Activated T-cell treated with anti-CD3 and anti-CD28 coated beads, Interleukin-2, amount 50 U/mL, for 24 hours (primary cell): ENCODE data around the gene NECTIN1.

Source experiments
- DNase-seq: peaks from one replicate; pipeline ENCODE4 v3.0.0-alpha.2; 2020
- H3K27ac Mint-ChIP-seq: 2 replicates; pipeline ENCODE4 v1.8.0; 2020; ENCODE audit warnings: mild to moderate bottlenecking, mixed read lengths
- H3K27me3 Mint-ChIP-seq: 2 replicates; pipeline ENCODE4 v1.8.0; 2020; ENCODE audit warnings: mixed read lengths
- H3K36me3 Mint-ChIP-seq: 2 replicates; pipeline ENCODE4 v1.8.0; 2020; ENCODE audit warnings: low read depth, mixed read lengths
- H3K4me1 Mint-ChIP-seq: 2 replicates; pipeline ENCODE4 v1.8.0; 2020; ENCODE audit warnings: low read depth, mixed read lengths
- H3K4me3 Mint-ChIP-seq: 2 replicates; pipeline ENCODE4 v1.8.0; 2020; ENCODE audit warnings: mild to moderate bottlenecking, moderate library complexity, mixed read lengths
- H3K9me3 Mint-ChIP-seq: 2 replicates; pipeline ENCODE4 v1.8.0; 2020; ENCODE audit warnings: mixed read lengths

Gene NECTIN1

DNA sequence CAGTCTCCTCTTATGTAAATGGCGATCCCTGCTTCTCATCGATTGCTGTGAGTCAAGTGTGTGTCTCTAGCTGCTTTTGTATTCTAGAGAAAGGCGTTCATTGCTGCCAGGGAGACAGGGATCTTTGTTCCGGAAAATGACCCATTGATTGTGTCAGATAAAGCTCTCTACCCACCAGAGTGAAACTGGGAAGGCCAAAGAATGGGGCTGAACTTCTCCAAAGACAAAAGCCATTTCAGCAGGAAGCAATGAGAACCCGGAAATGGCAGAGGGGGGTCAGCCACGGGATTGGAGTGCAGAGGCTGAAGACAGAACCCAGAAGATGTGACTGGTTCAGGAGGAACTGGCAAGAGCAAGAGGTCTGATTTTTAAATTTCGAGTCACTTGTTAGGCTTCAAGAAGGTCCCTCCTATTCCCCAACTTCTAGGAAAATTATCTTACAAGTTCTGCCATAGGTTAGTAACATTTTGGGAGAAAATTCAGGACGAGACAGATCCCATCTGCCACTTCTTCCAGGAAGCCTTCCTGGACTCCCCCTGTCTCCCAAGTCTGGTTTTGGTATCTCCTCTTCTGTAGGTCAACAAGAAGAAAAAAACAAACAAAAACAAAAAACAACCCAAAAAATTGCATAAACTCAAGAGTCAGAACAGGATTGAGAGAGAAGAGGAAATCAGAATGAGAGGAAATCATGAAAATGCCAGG lies 110.6 kb downstream of the NECTIN1 start:
- Mint-ChIP-seq H3K4me3 (no peak overlapping the region), H3K27me3 (peaks cover 6% of the 10 kb centered on the region), H3K9me3 (no peaks in the 10 kb centered on the region), H3K4me1 (peaks cover 4% of the 10 kb centered on the region), H3K27ac (no peak overlapping the region), H3K36me3 (no peaks in the 10 kb centered on the region)
- DNase-seq: no peak

DNA sequence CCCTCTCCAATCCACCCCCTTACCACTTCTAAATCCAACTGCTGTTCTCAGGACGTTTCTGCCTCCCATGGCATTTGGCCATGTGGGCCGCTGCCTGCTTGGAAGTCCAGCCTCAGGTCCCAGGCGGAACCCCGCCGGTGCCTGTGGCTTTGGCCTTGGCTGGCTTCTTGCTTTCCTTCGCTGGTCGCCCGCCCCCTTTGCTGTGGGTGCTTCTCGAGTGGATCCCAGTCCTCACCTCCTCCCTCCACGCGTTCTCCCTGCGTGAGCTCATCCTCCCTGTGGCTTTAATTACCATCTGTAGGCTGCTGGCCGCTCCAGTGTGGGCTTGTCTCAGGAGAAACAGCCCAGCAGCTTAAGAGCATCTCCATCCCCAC lies 111.7 kb downstream of the NECTIN1 start:
- H3K4me1 Mint-ChIP-seq: peaks cover 4% of the 10 kb centered on the region
- H3K4me3 Mint-ChIP-seq: no peak overlapping the region
- no peaks in the 10 kb centered on the region for H3K36me3 Mint-ChIP-seq
- H3K27ac Mint-ChIP-seq: no peak overlapping the region
- no peaks in the 10 kb centered on the region for H3K9me3 Mint-ChIP-seq
- no peak for DNase-seq
- no peaks in the 10 kb centered on the region for H3K27me3 Mint-ChIP-seq

DNA sequence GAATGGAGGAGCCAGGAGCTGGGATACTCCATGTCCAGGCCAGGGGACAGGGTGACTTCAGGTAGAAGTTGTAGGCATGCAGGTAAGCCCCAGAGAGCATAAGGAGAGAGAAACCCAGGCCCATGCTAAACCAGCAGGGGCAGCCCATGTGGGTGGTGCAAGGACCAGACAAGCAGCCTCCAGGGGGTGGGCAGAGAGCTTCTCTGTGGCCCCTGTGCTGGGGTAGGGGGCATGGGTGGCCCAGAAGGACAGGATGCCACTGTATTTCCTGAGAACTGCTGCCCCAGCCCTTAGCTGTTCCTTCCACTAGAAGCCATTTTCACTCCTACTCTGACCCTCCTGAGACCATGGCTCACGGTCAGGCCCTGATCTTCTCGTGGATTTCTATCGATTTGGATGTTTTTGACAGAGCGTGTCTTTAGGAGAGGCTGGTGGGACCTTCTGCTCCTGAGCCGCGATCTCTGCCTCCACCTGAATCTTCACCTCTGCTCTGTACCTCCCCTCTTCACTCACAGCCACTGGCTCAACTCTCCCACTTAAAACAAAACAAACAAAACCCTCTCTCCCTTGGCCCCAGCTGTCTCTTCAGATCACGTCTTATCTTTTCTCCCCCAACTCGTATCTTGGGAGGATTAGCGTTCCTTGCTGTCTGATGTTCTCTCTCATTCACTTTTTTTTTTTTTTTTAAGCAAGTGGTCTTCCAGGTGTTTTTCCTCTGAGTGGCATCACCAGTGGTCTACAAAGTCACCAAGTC lies 112.2 kb downstream of the NECTIN1 start:
- no peaks in the 10 kb centered on the region for H3K9me3 Mint-ChIP-seq
- H3K4me1 Mint-ChIP-seq: peaks cover 4% of the 10 kb centered on the region
- no peaks in the 10 kb centered on the region for H3K36me3 Mint-ChIP-seq
- H3K4me3 Mint-ChIP-seq: no peak overlapping the region
- no peak for DNase-seq
- H3K27ac Mint-ChIP-seq: no peak overlapping the region
- H3K27me3 Mint-ChIP-seq: no peaks in the 10 kb centered on the region

DNA sequence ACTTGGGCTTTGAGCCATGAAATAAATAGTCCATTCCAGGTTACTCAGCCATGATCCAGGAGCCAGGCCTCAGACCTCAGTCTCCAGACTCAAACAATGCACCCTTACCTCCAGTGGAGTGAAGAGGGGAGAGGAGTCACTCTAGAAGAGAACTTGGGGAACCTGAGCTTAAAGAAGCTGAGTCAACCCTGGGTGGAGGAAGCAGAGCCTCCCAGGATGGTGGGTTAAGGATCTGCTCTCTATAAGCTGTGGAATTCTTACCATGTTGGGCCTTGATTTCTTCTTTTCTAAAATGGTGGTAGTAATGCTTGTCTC lies 113.2 kb downstream of the NECTIN1 start:
- Mint-ChIP-seq H3K4me3 (no peak overlapping the region), H3K4me1 (peaks cover 4% of the 10 kb centered on the region)

DNA sequence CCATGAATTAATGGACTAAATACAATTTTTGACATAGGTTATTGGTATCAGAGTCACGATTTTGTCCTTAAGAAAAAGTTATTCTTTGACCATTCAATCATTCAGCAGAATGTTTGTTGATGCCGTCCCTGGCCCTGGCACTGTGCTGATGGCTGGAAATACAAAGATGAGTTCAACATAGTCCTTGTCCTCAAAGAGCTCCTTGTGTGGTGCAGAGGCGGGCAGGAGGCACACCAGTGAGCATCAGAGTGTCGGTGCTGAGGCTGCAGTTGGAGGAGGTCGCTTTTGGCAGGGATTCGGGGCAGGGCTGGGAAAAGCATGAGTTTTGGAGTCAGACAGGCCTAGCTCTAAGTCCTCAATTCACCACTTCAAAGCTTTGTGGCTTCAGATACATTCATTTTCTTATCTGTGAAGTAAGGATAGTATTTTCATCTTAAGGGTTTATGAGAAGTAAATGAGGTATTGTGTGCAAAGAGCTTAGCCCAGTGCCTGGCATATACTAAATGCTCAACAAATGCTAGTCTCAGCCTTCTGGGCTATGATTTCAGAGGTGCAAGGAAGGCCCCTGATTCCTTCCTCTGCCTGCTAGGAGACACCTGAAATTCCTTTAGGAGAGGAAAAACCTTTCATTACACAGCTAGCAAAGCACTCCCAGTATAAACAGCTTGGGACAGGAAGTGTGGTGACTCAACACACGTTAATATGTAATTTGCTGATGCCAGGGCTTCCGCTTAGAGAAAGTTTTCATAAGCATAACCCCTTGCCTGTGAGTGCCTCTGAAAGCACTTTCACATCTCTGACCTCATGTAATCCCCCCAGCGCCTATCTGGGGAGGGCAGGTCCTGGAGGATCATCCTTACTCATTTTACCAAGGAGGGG lies 113.8 kb downstream of the NECTIN1 start:
- H3K9me3 Mint-ChIP-seq: no peaks in the 10 kb centered on the region
- peak overlapping the region; percentile 5 for H3K27ac Mint-ChIP-seq
- H3K4me1 Mint-ChIP-seq: peaks cover 4% of the 10 kb centered on the region

More for the DNA sequence above, 113.2 kb downstream of the NECTIN1 start:
- no peaks in the 10 kb centered on the region for H3K27me3 Mint-ChIP-seq
- no peaks in the 10 kb centered on the region for H3K36me3 Mint-ChIP-seq
- DNase-seq: no peak
- H3K27ac Mint-ChIP-seq: no peak overlapping the region
- no peaks in the 10 kb centered on the region for H3K9me3 Mint-ChIP-seq

DNA sequence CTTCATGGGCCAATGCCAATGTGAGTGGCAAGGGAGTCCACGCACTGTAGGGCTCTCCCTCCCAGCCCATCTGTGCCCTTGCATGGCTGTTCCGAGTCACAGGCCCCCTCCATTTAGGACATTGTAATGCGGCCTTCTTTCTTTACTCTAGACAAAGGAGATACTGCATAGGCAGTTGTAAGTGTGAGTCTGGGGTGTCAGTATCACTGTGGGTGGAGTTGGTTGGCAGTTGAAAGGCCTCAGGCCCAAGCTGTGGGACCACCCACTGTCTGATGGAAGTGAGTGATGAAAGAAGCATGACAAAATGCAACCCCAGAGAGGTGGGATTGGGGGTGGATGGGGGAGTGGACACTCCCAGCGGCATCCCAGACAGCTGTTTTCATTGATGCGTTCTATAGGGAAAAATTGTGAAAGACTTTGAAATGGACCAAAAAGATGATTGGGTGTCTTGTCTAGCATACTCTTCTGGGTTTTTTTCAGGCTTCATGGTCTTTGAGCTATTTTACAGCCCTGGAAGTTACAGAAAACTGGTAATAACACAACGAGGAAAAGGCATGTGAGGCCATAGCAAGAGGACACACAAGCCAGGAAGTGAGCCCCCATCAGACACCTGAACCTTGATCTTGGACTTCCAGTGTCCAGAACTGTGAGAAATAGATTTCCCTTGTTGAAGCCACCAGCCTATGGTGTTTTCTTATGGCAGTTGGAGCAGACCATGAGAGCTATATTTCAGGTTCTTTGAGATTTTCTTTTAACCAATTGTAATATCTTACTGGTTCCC lies 114.6 kb downstream of the NECTIN1 start:
- no peak overlapping the region for H3K4me3 Mint-ChIP-seq
- peaks cover 4% of the 10 kb centered on the region for H3K4me1 Mint-ChIP-seq
- no peaks in the 10 kb centered on the region for H3K9me3 Mint-ChIP-seq
- no peak overlapping the region for H3K27ac Mint-ChIP-seq
- no peaks in the 10 kb centered on the region for H3K27me3 Mint-ChIP-seq
- H3K36me3 Mint-ChIP-seq: no peaks in the 10 kb centered on the region
- no peak for DNase-seq

More for the DNA sequence above, 113.8 kb downstream of the NECTIN1 start:
- H3K27me3 Mint-ChIP-seq: no peaks in the 10 kb centered on the region
- H3K36me3 Mint-ChIP-seq: no peaks in the 10 kb centered on the region
- DNase-seq: no peak
- H3K4me3 Mint-ChIP-seq: no peak overlapping the region

DNA sequence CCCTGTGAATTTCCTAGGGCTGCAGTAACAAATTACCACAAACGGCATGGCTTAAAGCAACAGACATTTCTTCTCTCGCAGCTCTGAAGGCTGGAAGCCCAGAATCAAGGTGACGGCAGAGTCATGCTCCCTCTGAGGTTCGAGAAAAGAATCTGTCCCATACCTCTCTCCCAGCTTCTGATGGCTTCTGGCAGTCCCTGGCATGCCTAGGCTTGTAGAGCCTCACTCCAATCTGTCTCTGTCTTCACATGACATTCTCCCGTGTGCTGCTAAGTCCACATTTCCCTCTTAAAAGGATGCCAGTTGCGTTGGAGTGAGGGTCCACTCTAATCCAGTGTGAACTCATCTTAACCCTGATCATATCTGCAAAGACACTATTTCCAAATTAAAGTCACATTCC lies 116.2 kb downstream of the NECTIN1 start:
- Mint-ChIP-seq H3K4me1 (peaks cover 4% of the 10 kb centered on the region), H3K27ac (no peak overlapping the region), H3K27me3 (peaks cover 7% of the 10 kb centered on the region), H3K4me3 (no peak overlapping the region), H3K9me3 (no peaks in the 10 kb centered on the region), H3K36me3 (no peaks in the 10 kb centered on the region)
- DNase-seq: no peak

DNA sequence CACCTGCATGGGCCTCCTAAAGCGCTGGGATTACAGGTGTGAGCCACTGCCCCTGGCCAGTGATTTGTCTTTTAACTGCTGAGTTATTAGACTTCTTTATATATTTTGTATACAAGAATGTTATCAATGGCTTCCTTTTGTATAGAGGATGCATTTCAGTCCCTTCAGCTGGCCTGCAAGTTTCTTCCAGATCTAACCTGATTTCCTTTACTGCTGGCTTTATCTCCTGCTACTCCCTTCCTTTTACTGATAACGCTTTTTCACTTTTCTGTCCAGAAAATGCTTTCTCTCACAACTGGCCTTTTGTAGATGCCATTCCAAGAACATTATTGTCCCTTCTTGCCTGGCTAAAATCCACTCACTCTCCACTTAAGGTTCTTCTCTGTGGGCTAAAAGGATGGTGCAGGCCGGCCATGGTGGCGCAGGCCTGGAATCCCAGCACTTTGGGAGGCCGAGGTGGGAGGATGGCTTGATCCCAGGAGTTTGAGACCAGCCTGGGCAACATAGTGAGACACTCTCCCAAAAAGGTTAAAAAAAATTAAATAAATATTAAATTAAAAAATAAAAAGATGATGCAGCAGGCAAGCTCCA lies 118.1 kb downstream of the NECTIN1 start:
- no peak overlapping the region for H3K27ac Mint-ChIP-seq
- no peaks in the 10 kb centered on the region for H3K36me3 Mint-ChIP-seq
- H3K27me3 Mint-ChIP-seq: peaks cover 16% of the 10 kb centered on the region
- H3K9me3 Mint-ChIP-seq: no peaks in the 10 kb centered on the region
- no peak overlapping the region for H3K4me3 Mint-ChIP-seq
- DNase-seq: no peak
- H3K4me1 Mint-ChIP-seq: peaks cover 4% of the 10 kb centered on the region

DNA sequence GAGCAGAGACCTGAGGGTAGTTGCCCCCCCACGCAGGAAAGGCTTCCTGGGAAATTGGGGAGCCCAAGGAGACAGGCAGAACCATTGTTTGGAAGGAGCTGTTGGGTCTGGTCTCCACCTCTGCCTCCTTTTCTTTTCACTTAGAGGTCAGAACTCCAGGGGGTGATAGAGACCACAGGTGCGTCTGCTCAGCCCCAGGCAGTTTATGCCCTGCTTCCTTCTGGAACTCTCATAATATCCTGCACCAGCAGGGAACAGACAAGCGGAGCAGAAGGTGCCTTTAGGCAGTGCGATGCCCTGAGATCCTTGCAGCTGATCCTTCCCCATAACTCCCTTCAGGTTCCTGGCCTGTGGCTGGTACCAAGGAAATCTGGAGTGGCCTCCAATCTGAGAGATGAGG lies 120.2 kb downstream of the NECTIN1 start:
- no peak overlapping the region for H3K4me3 Mint-ChIP-seq

DNA sequence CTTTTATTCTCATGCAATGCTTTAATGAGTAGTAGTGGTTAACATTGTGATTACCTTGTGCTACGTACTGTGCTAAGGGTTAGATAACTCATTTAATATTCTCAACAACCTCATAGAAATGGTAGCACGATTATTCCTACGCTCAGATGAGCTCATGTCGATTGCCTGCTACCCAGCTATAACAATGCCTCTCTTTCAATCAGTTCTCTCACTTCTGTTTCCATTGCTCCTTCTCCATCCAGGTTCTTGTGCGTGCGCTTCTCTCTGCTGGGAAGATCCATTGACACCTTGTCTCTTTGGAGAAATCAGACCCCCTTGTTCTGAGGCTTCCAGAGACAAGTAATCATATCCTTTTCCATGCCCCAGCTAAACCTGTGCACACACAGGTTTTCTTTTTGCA lies 120.8 kb downstream of the NECTIN1 start:
- H3K36me3 Mint-ChIP-seq: no peaks in the 10 kb centered on the region
- H3K27ac Mint-ChIP-seq: no peak overlapping the region
- H3K4me3 Mint-ChIP-seq: no peak overlapping the region
- no peaks in the 10 kb centered on the region for H3K4me1 Mint-ChIP-seq
- no peak for DNase-seq
- H3K9me3 Mint-ChIP-seq: no peaks in the 10 kb centered on the region
- peaks cover 29% of the 10 kb centered on the region for H3K27me3 Mint-ChIP-seq

More for the DNA sequence above, 120.2 kb downstream of the NECTIN1 start:
- H3K27me3 Mint-ChIP-seq: peaks cover 23% of the 10 kb centered on the region
- no peak for DNase-seq
- no peak overlapping the region for H3K27ac Mint-ChIP-seq
- H3K4me1 Mint-ChIP-seq: no peaks in the 10 kb centered on the region
- no peaks in the 10 kb centered on the region for H3K9me3 Mint-ChIP-seq
- H3K36me3 Mint-ChIP-seq: no peaks in the 10 kb centered on the region

DNA sequence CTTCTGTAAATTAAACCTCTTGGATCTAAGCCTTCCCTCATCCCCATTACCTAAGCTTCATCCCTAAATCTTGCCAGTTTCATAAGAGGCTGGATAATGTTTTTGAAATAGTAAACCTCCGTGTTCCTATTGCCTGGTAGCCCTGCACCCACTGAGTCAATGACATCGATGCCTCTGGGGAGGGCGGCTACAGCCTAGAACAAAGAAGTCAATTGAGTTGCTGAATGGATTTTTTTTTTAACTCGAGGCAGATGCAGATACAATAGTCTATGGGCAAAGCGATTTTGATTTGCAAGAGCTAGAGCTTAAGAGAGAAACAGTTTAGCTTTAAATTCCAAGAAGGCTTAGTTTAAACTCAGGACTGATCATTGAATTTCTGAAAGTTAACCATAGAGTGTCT lies 121.3 kb downstream of the NECTIN1 start:
- no peak for DNase-seq
- no peaks in the 10 kb centered on the region for H3K36me3 Mint-ChIP-seq
- H3K27ac Mint-ChIP-seq: no peak overlapping the region
- H3K4me1 Mint-ChIP-seq: no peaks in the 10 kb centered on the region
- no peak overlapping the region for H3K4me3 Mint-ChIP-seq
- no peaks in the 10 kb centered on the region for H3K9me3 Mint-ChIP-seq
- H3K27me3 Mint-ChIP-seq: peaks cover 29% of the 10 kb centered on the region

DNA sequence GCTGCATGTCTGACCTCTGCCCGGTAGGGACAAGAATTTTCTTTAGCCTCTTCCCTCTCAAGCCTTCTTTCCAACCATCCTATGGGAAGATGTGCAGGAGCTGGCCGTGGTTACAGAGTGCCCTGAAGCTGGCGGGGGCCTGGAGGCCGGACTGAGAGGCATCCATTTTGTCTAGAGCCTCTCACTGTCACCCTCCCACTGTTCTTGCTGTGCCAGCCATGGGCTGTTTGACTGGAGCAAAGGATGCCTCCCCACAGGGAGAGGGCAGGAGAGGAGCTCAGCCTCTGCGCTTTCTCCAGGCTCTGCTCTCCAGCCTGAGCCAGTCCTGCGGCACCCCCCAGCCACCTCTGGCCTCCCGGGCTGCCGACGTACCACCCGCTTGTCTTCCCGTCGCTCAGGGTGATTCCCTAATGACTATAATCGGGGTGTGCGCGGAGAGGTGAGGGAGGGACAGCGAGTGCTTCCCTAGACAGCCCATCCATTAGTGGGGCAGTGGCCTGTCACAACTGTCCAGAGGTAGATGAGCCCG lies 123.8 kb downstream of the NECTIN1 start:
- Mint-ChIP-seq H3K9me3 (no peaks in the 10 kb centered on the region), H3K4me3 (no peak overlapping the region), H3K27ac (no peak overlapping the region), H3K36me3 (no peaks in the 10 kb centered on the region), H3K4me1 (no peaks in the 10 kb centered on the region), H3K27me3 (peaks cover 38% of the 10 kb centered on the region)
- no peak for DNase-seq

DNA sequence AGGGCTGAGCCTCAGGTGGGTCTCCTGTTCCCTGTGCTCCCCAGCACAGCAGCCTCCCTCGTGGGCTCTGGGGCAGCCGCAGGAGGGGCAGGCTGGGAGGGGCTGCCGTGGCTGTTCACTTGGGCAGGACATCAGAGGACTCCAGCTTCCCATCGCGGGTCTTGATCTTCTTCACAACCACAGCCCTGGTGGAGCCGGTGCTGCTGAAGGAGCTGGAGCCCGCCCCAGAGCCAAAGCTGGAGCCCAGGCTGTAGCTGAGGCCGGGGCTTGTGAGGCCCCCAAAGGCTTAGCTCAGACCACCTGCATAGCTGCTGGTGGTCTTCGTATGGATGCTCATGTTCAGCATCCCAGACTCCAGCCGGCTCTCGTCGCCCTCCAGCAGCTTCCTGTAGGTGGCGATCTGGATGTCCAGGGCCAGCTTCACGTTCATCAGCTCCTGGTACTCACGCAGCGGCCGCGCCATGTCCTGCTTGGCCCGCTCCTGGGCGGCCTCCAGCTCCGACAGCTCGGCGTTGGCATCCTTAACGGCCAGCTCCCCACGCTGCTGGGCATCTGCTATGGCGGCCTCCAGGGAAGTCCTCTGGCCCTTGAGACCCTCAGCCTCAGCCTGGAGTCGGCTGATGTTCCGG lies 126.1 kb downstream of the NECTIN1 start:
- Mint-ChIP-seq H3K36me3 (no peaks in the 10 kb centered on the region), H3K9me3 (no peaks in the 10 kb centered on the region), H3K27ac (no peak overlapping the region), H3K4me3 (no peak overlapping the region), H3K4me1 (no peaks in the 10 kb centered on the region), H3K27me3 (peaks cover 32% of the 10 kb centered on the region)
- no peak for DNase-seq
